Panc1 (cell line): ENCODE results near the gene ALK. TPM values are rescaled to one million over a fixed set of nuclear protein-coding genes. Genes with fewer than 3 reads are reported as not detected.

Source experiments
- ATAC-seq: fragments of 200-7000 bp; cut with Tn5 transposase; 2 replicates; pipeline ENCODE4 v1.9.1; 2020; ENCODE audit warnings: mild to moderate bottlenecking, moderate library complexity
- BruUV-seq: library from RNA; stranded (reverse); fragments of 400-500 nt; replicated peaks from 2 replicates; lab custom pipeline; 2021; lab: Mats Ljungman, UMichigan
- CTCF ChIA-PET: fragments of 300-600 bp; sonication (Branson Sonifier 250); formaldehyde crosslinking; loops from one replicate; lab custom pipeline; 2022; ENCODE audit warnings: antibody characterized with exemption; lab: Charles Lee
- POLR2A ChIA-PET: fragments of 300-600 bp; sonication (Branson Sonifier 250); formaldehyde crosslinking; loops from one replicate; lab custom pipeline; 2022; ENCODE audit warnings: antibody characterized with exemption; lab: Charles Lee
- DNase-seq: peaks from one replicate; pipeline ENCODE4 v3.0.0-alpha.2; 2010; ENCODE audit warnings: low read depth, low spot score
- H3K27ac ChIP-seq: 2 replicates; pipeline ENCODE4 v1.5.1; 2011; ENCODE audit warnings: mild to moderate bottlenecking, low read length, inconsistent platforms
- H3K27me3 ChIP-seq: fragments of 200-500 bp; sonication (Bioruptor generic); 2 replicates; pipeline ENCODE4 v1.6.0; 2014; ENCODE audit warnings: low read length, inconsistent platforms; ENCODE audit not compliant: control insufficient read depth, insufficient read depth
- H3K36me3 ChIP-seq: fragments of 200-500 bp; sonication (Bioruptor generic); 2 replicates; pipeline ENCODE4 v1.5.1; 2014; ENCODE audit warnings: inconsistent platforms, mild to moderate bottlenecking, low read length, moderate library complexity; ENCODE audit not compliant: control insufficient read depth, insufficient read depth
- H3K4me1 ChIP-seq: 2 replicates; pipeline ENCODE4 v1.5.1; 2011; ENCODE audit warnings: inconsistent platforms, mild to moderate bottlenecking, low read length, moderate library complexity; ENCODE audit not compliant: control insufficient read depth, insufficient read depth
- H3K4me3 ChIP-seq, 2 experiments: 2 replicates each; pipeline ENCODE4 v1.5.1; 2011 to 2012; ENCODE audit warnings: low read depth in 2 of 2, low read length in 2 of 2, mild to moderate bottlenecking in 2 of 2, inconsistent platforms in 1 of 2, moderate library complexity in 1 of 2
- H3K9me3 ChIP-seq: fragments of 200-500 bp; sonication (Bioruptor generic); 2 replicates; pipeline ENCODE4 v1.5.1; 2014; ENCODE audit warnings: low read depth, mild to moderate bottlenecking, inconsistent platforms, low read length, moderate library complexity; ENCODE audit not compliant: control insufficient read depth, insufficient read depth
- CTCF ChIP-seq: fragments of 450-650 bp; IDR thresholded peaks from 2 replicates; pipeline ENCODE4 v1.5.1; 2017; ENCODE audit warnings: mild to moderate bottlenecking
- POLR2AphosphoS5 ChIP-seq: IDR thresholded peaks from 2 replicates; pipeline ENCODE4 v1.6.1; 2012; ENCODE audit warnings: mild to moderate bottlenecking, low read depth, low read length, moderate library complexity
- REST ChIP-seq, 2 experiments: IDR thresholded peaks; 2 replicates each; pipeline ENCODE4 v1.6.1; 2011 to 2012; ENCODE audit warnings: low read depth in 2 of 2, control low read depth in 1 of 2, low read length in 1 of 2, mild to moderate bottlenecking in 1 of 2, moderate library complexity in 1 of 2; ENCODE audit not compliant: insufficient read depth in 1 of 2
- SIN3A ChIP-seq: IDR thresholded peaks from 2 replicates; pipeline ENCODE4 v1.6.1; 2012; ENCODE audit warnings: low read depth, mild to moderate bottlenecking, low read length, moderate library complexity, borderline replicate concordance; ENCODE audit not compliant: insufficient read depth
- TCF7L2 ChIP-seq: IDR thresholded peaks from 2 replicates; pipeline ENCODE4 v1.6.1; 2011; ENCODE audit warnings: mild to moderate bottlenecking, low read depth, low read length, inconsistent platforms
- in situ Hi-C: cut with HindIII; loops from 2 replicates; pipeline ENCODE4 v1.10.0; 2016; ENCODE audit warnings: low sequenced_read_pairs, low pct_unique_long_range_greater_than_20kb
- intact Hi-C: fragments of 100-400 bp; cut with micrococcal nuclease; formaldehyde crosslinking; loops from one replicate; pipeline ENCODE4 v1.10.0; 2022; ENCODE audit not compliant: unreplicated experiment
- total RNA-seq: library from RNA; stranded (reverse); gene quantifications from one replicate; pipeline ENCODE4 v1.2.1, GENCODE V29; 2021; ENCODE audit not compliant: unreplicated experiment

Gene ALK
- total RNA-seq, 1 experiment from 2014 or later = not detected

- no peak for TF ChIP-seq POLR2AphosphoS5
- TF ChIP-seq SIN3A = no peak
- TF ChIP-seq REST (IDR thresholded peaks at IDR 0.05; ENCODE audit: insufficient read depth in 1 of 2, low read depth in 2 of 2, low read length in 1 of 2) = no peak
- TF ChIP-seq CTCF = no peak
- no peak for TF ChIP-seq TCF7L2
- intact Hi-C loops = no loop called here
- H3K9me3 ChIP-seq = no peaks in the 10 kb centered on the region
- DNase-seq (no peak), ATAC-seq (no peak)
- peaks cover 2% of the 10 kb centered on the region; the same call in 1 of the 2 replicates for H3K27me3 ChIP-seq
- H3K4me1 ChIP-seq = no peaks in the 10 kb centered on the region
- H3K27ac ChIP-seq = no peak overlapping the region
- H3K4me3 ChIP-seq = no peak overlapping the region
- in situ Hi-C loops = no loop called here
- POLR2A ChIA-PET = no interaction called here
- no peaks in the 10 kb centered on the region for H3K36me3 ChIP-seq
- CTCF ChIA-PET = no interaction called here
- no TSS peak for BruUV-seq
Observed at GRCh38 chr2:29799628-29800027, 121.8 kb downstream of the ALK start.

- H3K4me3 ChIP-seq = no peak overlapping the region
- H3K27me3 ChIP-seq = peaks cover 2% of the 10 kb centered on the region; the same call in 1 of the 2 replicates
- H3K9me3 ChIP-seq = no peaks in the 10 kb centered on the region
- in situ Hi-C loops (no loop called here), intact Hi-C loops (no loop called here)
- BruUV-seq = no TSS peak
- ATAC-seq (no peak), DNase-seq (no peak)
- CTCF ChIA-PET = no interaction called here
- POLR2A ChIA-PET = no interaction called here
- H3K36me3 ChIP-seq = no peaks in the 10 kb centered on the region
- H3K27ac ChIP-seq = no peak overlapping the region
- TF ChIP-seq CTCF (no peak), POLR2AphosphoS5 (no peak), REST (IDR thresholded peaks at IDR 0.05; ENCODE audit: insufficient read depth in 1 of 2, low read depth in 2 of 2, low read length in 1 of 2) (no peak), TCF7L2 (no peak), SIN3A (no peak)
- H3K4me1 ChIP-seq = no peaks in the 10 kb centered on the region
Observed at GRCh38 chr2:29797916-29798315, 123.5 kb downstream of the ALK start.
